Epithelial cell of proximal tubule (primary cell): ENCODE results near the gene EPHA4. TPM values are rescaled to one million over a fixed set of nuclear protein-coding genes. Genes with fewer than 3 reads are reported as not detected.

Source experiments
- DNase-seq: peaks from one replicate; pipeline ENCODE4 v3.0.0-alpha.2; 2011; ENCODE audit warnings: low read depth
- H3K4me3 ChIP-seq: 2 replicates; pipeline ENCODE4 v1.5.1; 2011; ENCODE audit warnings: low read depth, mild to moderate bottlenecking, low read length
- total RNA-seq: library from RNA; depleted of rRNA; stranded (reverse); fragments of >200 nt; gene quantifications from 2 replicates; pipeline ENCODE4 v1.2.3, GENCODE V29; 2015
- TF ChIP-seq, protein P1 (sequence below): conservative IDR thresholded peaks from 2 replicates; pipeline ENCODE4 v1.5.1; 2012; ENCODE audit warnings: low read depth, mild to moderate bottlenecking, low read length

Gene EPHA4
- total RNA-seq, 1 donor from 2014 or later = 13.3 TPM

DNA sequence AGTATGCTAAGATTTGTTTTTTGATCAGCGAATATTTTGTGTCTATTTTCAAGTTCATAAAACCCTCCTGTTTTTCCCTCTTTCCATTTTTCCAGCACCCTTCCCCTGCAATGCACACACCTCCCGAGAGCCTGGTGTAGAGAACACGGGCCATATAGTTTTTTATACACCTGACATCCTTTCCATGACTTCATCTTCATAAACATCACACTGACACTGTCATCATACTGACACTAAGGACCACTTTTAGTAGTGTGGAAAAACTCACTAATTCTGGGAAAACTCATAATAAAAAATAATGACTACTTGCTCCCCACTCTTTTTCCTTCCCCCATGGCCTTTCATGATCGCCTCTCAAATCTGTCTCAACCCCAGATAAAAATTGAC is 70.2 kb downstream of the EPHA4 start:
- peak overlapping the region; percentile 42 for H3K4me3 ChIP-seq
- TF ChIP-seq, protein P1, sequence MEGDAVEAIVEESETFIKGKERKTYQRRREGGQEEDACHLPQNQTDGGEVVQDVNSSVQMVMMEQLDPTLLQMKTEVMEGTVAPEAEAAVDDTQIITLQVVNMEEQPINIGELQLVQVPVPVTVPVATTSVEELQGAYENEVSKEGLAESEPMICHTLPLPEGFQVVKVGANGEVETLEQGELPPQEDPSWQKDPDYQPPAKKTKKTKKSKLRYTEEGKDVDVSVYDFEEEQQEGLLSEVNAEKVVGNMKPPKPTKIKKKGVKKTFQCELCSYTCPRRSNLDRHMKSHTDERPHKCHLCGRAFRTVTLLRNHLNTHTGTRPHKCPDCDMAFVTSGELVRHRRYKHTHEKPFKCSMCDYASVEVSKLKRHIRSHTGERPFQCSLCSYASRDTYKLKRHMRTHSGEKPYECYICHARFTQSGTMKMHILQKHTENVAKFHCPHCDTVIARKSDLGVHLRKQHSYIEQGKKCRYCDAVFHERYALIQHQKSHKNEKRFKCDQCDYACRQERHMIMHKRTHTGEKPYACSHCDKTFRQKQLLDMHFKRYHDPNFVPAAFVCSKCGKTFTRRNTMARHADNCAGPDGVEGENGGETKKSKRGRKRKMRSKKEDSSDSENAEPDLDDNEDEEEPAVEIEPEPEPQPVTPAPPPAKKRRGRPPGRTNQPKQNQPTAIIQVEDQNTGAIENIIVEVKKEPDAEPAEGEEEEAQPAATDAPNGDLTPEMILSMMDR = no peak
- DNase-seq = no peak

DNA sequence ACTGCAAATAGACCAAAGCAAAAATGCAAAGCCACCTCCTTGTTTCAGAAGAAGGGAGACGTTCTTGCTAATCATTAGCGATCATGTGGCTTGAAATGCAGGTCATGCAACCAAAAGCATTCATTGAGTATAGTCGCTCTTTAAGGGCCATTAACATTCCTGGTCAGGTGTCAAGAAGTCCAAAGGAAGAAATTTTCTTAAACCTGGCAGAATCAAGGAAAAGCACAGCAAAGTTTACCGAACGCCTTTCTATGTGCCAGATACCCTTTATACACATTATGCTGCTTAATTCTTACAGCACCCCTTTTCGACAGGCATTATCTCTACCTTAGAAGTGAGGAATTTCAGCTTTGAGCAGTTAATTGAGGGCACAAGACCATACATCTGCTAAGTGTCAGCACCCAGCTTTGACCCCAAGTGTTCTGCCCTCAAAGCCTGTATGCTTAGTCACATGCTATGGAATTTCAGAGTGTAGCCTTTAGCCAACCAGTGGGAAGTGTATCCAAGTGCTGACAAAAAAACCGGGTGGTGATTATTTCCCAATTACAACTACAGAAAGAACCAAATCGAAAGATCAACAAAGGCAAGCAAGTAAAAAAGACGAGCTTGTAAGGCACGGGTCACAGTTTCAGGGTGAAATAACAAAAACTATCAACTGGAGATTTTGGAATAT is 70.8 kb downstream of the EPHA4 start:
- TF ChIP-seq, protein P1 = no peak
- H3K4me3 ChIP-seq = peak overlapping the region; percentile 42
- DNase-seq = peak; percentile 74

DNA sequence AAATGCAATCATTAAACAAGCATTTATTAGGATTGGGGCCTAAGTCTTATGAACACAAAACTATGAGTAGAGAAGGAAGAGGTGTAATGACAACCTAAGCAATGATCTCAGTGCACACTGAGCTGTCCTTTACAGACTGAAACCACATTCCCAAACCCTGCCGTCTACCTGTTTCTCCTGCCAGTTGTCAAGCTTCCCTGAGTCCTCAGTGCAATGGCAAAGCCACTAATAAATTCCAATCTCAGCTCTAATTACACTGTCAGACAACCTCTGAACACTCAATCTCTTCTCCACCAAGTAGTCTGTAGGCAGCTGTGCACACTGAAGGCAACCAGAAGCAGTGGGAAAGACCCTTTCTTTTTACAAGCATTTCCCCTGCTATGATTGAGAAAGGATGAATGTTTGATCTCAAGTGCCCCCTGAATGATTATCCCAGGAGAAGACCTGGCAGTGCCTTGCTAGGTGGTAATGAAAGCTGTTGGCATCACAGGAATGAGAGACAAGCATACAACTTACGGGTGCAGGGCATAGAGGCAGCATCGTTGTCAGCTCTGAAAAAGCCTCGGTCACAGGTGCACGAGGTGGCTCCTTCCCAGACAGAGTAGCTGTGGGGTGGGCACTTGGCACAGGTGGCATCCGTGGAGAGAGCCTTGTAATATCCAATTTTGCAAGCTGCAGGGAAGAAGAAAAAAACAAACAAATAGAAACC is 71.4 kb downstream of the EPHA4 start:
- peak; percentile 22 for DNase-seq
- peak overlapping the region; percentile 42 for H3K4me3 ChIP-seq
- TF ChIP-seq, protein P1 = no peak

DNA sequence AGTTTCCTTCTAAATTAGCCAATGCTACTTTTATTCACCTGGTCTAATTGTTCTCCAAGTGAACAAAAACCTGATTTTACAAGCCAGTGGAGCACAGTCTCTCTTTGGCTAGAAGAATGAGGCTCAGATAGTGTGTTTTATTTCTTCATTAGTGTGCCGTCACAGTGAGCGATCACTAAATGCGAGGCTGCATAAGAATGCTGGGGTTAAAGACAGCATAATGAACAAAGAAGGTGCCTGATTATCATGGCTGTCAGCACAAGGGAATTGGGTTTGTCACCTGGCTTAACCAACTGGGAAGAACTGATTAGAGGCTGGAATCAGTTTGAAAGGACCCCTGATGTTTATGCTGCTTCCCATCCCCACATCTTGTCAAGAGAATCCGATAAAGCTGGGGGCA is 76.4 kb downstream of the EPHA4 start:
- DNase-seq = no peak
- TF ChIP-seq, protein P1 = no peak
- H3K4me3 ChIP-seq = no peak overlapping the region

DNA sequence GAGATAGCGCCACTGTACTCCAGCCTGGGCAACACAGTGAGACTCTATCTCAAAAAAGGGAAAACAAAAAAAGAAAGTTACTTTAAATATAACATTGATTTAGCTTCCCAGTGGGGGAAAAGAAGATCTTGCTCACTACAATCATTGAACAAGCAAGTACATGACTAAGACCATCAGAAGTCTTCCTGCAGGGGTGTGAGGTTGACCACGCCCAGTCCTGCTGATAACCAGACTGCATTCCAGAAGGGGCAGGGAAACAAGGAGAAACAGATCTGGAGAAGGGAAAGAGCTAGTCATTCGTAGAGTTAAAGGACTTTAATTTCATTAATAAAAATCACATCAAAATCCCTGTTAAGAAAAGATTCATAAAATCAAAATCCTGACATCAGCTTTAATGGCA is 77.5 kb downstream of the EPHA4 start:
- TF ChIP-seq, protein P1 = no peak
- no peak overlapping the region for H3K4me3 ChIP-seq
- no peak for DNase-seq

DNA sequence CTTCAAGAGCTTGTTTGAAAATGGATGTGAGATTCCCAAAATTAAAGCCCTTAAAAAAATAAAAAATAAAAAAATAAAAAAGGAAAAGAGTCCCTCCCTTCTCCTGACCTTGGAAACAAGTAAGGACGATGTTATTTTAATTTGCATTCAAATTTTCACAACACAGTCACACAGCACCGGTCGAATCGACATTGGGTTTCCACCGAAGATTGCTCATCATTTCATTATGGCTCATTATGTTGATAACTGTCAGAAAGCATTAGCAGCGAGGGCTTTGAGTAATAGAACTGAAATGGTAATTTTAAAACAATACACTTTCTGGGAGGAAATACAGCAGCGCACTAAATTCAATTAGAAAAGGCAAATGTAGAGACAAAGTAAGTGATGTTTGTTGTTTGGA is 78.7 kb downstream of the EPHA4 start:
- no peak for DNase-seq
- TF ChIP-seq, protein P1 = no peak

DNA sequence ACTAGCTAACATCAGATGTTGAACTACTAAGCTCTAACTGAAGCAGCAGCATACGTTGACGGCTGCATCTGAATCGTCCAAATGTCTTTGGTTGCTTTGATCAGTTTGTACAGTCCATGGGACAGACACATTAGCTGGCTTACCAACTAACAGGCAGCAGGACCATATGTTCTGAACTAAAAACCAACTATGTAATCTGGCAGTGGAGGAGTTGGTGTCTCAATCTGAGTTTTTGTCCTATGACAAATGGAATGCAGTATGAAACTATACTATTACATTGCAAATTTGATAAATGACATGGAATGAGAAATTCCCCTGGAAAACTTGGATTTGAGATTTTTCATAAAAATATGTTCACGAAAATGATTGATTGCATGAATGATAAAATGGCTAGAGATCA is 79.5 kb downstream of the EPHA4 start:
- TF ChIP-seq, protein P1 = no peak
- no peak overlapping the region for H3K4me3 ChIP-seq
- no peak for DNase-seq

More for the DNA sequence above, 78.7 kb downstream of the EPHA4 start:
- no peak overlapping the region for H3K4me3 ChIP-seq
